ENCODE measurements around the gene MITF. TPM values are rescaled to one million over a fixed set of nuclear protein-coding genes. Genes with fewer than 3 reads are reported as not detected.

Gene MITF
- total RNA-seq, 3 donors from 2014 or later: 3.2 to 56.1 (median 5.5) TPM

GRCh38 chr3:69872783-69873378 lies 133.6 kb downstream of the MITF start:
- intact Hi-C loops (cut with DNase I, micrococcal nuclease): no loop called here
- H3K9me3 ChIP-seq: no peaks in the 10 kb centered on the region
- TF ChIP-seq CTCF (IDR thresholded peaks at IDR 0.05): no peak
- no peak for ATAC-seq
- no peak for DNase-seq
- no peaks in the 10 kb centered on the region for H3K36me3 ChIP-seq (ENCODE audit: low read depth)
- no peaks in the 10 kb centered on the region for H3K4me1 ChIP-seq (ENCODE audit: low read depth)
- no peak overlapping the region for H3K4me3 ChIP-seq

GRCh38 chr3:69876073-69876472 lies 136.8 kb downstream of the MITF start:
- intact Hi-C loops (cut with DNase I, micrococcal nuclease): no loop called here
- TF ChIP-seq CTCF (IDR thresholded peaks at IDR 0.05): no peak
- DNase-seq: no peak

GRCh38 chr3:69878254-69878653 lies 139.0 kb downstream of the MITF start:
- no peak for DNase-seq
- Histone ChIP-seq H3K4me1 (ENCODE audit: low read depth) (no peaks in the 10 kb centered on the region), H3K36me3 (ENCODE audit: low read depth) (no peaks in the 10 kb centered on the region), H3K4me3 (no peak overlapping the region), H3K9me3 (no peaks in the 10 kb centered on the region)
- intact Hi-C loops (cut with DNase I, micrococcal nuclease): no loop called here
- ATAC-seq: no peak
- no peak for TF ChIP-seq CTCF (IDR thresholded peaks at IDR 0.05)

More at GRCh38 chr3:69876073-69876472, 136.8 kb downstream of the MITF start:
- H3K4me3 ChIP-seq: no peak overlapping the region
- no peak for ATAC-seq
- no peaks in the 10 kb centered on the region for H3K36me3 ChIP-seq (ENCODE audit: low read depth)
- no peaks in the 10 kb centered on the region for H3K9me3 ChIP-seq
- no peaks in the 10 kb centered on the region for H3K4me1 ChIP-seq (ENCODE audit: low read depth)

GRCh38 chr3:69879051-69879450 lies 139.8 kb downstream of the MITF start:
- no peaks in the 10 kb centered on the region for H3K36me3 ChIP-seq (ENCODE audit: low read depth)
- no peaks in the 10 kb centered on the region for H3K4me1 ChIP-seq (ENCODE audit: low read depth)
- no peaks in the 10 kb centered on the region for H3K9me3 ChIP-seq
- TF ChIP-seq CTCF (IDR thresholded peaks at IDR 0.05): no peak
- H3K4me3 ChIP-seq: no peak overlapping the region
- intact Hi-C loops (cut with DNase I, micrococcal nuclease): no loop called here
- no peak for ATAC-seq
- DNase-seq: no peak

- Histone ChIP-seq H3K36me3 (ENCODE audit: low read depth) (no peaks in the 10 kb centered on the region), H3K9me3 (no peaks in the 10 kb centered on the region), H3K4me3 (no peak overlapping the region), H3K4me1 (ENCODE audit: low read depth) (no peaks in the 10 kb centered on the region)
- intact Hi-C loops (cut with DNase I, micrococcal nuclease): no loop called here
- DNase-seq (no peak), ATAC-seq (no peak)
- TF ChIP-seq CTCF (IDR thresholded peaks at IDR 0.05): no peak
These were observed 140.9 kb downstream of the MITF start for GRCh38 chr3:69880069-69880640.
